ENCODE data around the gene EXT2. TPM values are rescaled to one million over a fixed set of nuclear protein-coding genes. Genes with fewer than 3 reads are reported as not detected.

The EXT2 gene
- total RNA-seq, 1 experiment from 2014 or later: 42.9 TPM

DNA sequence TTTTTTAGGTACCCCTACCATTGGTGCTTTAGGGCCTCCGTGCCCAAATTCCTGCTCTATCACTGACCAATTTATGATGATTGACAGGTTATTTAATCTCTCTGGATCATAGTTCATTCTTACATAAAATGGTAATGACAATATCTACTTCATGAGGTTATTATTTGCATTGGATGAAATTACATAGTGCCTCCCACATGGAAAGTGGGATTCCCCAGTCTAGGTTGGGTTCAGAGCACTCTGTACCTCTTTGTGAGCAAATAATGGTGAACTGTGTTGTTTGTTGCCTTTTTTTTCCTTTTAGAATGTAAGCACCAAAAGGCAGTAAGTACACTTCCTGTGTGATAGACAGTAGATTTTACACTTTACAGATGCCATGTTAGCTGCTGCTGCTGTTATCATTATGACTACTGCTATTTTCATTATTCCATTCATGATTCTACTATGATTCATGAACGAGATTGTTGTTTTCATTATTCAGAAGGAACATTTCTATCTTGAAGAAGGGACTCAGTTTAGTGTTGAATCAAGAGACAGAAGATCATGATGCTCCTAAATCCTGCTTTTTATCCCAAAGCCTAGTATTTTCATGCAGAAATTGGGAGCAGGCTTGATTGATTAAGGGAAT, 113.6 kb downstream of the EXT2 start:
- Histone ChIP-seq H3K27me3 (ENCODE audit: insufficient read depth, low read length) (no peaks in the 10 kb centered on the region), H4K5ac (ENCODE audit: insufficient read length, low read depth, low read length) (no peak overlapping the region), H4K20me1 (ENCODE audit: control insufficient read depth, insufficient read depth, insufficient read length) (no peaks in the 10 kb centered on the region), H3K79me2 (ENCODE audit: insufficient read depth, low read length) (no peaks in the 10 kb centered on the region), H3K79me1 (ENCODE audit: insufficient read depth, low read depth, low read length, poor library complexity, severe bottlenecking) (no peaks in the 10 kb centered on the region), H3K4me2 (ENCODE audit: insufficient read depth, insufficient read length, low read length) (no peak overlapping the region), H3K18ac (ENCODE audit: insufficient read length, low read depth, low read length) (no peak overlapping the region), H2BK12ac (ENCODE audit: insufficient read length, low read depth, low read length) (no peak overlapping the region), H2BK15ac (ENCODE audit: low read depth, low read length) (no peak overlapping the region), H3K14ac (ENCODE audit: insufficient read depth, low read length) (no peak overlapping the region), H3K4me1 (ENCODE audit: insufficient read depth, low read length) (no peaks in the 10 kb centered on the region), H3K4ac (ENCODE audit: low read depth, low read length) (no peak overlapping the region), H4K8ac (replicated peaks; ENCODE audit: insufficient read length, low read depth, low read length) (no peak overlapping the region), H3K23ac (ENCODE audit: insufficient read length, low read depth, low read length) (no peak overlapping the region), H3K56ac (ENCODE audit: insufficient read length, low read depth, low read length) (no peak overlapping the region), H3K23me2 (ENCODE audit: insufficient read length, low read depth, low read length, poor library complexity, severe bottlenecking) (no peaks in the 10 kb centered on the region), H2BK120ac (ENCODE audit: low read depth, low read length, poor library complexity, severe bottlenecking) (no peak overlapping the region), H2BK20ac (ENCODE audit: low read depth, low read length, poor library complexity, severe bottlenecking) (no peak overlapping the region), H2AK5ac (ENCODE audit: insufficient read length, low read length) (no peak overlapping the region), H3K27ac (ENCODE audit: insufficient read length, low read depth, low read length) (no peak overlapping the region), H2BK5ac (ENCODE audit: insufficient read length, low read length) (no peak overlapping the region), H4K91ac (ENCODE audit: insufficient read length, low read depth, low read length) (no peak overlapping the region), H3K9me3 (ENCODE audit: control insufficient read depth, low read depth, low read length) (no peaks in the 10 kb centered on the region), H3K9ac (ENCODE audit: extremely low read depth, insufficient read length, low read length) (no peak overlapping the region), H3T11ph (ENCODE audit: low read length) (no peak overlapping the region), H2AFZ (ENCODE audit: low read length) (no peak overlapping the region)
- Mint-ChIP-seq H3K9me3 (peaks cover 5% of the 10 kb centered on the region in 2 experiments; a peak in 3 of 5 replicates), H3K27me3 (ENCODE audit: low read depth) (no peaks in the 10 kb centered on the region), H3K4me3 (no peak overlapping the region), H3K36me3 (ENCODE audit: insufficient read depth in 1 of 3, low read depth in 3 of 3) (peaks cover 6 to 7% (median 6%) of the 10 kb centered on the region in 3 experiments; a peak in 6 of 7 replicates), H3K4me1 (peaks cover 0 to 6% of the 10 kb centered on the region in 2 experiments; a peak in 1 of 4 replicates), H3K27ac (no peak overlapping the region)
- no CpG with 5 or more reads among the region's 2 CpGs for WGBS (ENCODE audit: extremely low coverage, insufficient read length, low lambda C conversion rate)
- TF ChIP-seq, protein P1, sequence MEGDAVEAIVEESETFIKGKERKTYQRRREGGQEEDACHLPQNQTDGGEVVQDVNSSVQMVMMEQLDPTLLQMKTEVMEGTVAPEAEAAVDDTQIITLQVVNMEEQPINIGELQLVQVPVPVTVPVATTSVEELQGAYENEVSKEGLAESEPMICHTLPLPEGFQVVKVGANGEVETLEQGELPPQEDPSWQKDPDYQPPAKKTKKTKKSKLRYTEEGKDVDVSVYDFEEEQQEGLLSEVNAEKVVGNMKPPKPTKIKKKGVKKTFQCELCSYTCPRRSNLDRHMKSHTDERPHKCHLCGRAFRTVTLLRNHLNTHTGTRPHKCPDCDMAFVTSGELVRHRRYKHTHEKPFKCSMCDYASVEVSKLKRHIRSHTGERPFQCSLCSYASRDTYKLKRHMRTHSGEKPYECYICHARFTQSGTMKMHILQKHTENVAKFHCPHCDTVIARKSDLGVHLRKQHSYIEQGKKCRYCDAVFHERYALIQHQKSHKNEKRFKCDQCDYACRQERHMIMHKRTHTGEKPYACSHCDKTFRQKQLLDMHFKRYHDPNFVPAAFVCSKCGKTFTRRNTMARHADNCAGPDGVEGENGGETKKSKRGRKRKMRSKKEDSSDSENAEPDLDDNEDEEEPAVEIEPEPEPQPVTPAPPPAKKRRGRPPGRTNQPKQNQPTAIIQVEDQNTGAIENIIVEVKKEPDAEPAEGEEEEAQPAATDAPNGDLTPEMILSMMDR (conservative IDR thresholded peaks at IDR 0.05): no peak
- no peak for DNase-seq
